Endothelial cell of umbilical vein (primary cell): Measurements from ENCODE around the gene GRAMD4. TPM values are rescaled to one million over a fixed set of nuclear protein-coding genes. Genes with fewer than 3 reads are reported as not detected.

Experiments
- BruUV-seq: library from RNA; stranded (reverse); fragments of 400-500 nt; replicated peaks from 2 replicates; lab custom pipeline; 2021; lab: Mats Ljungman, UMichigan
- CTCF ChIA-PET: fragments of 300-600, 350-600 bp; sonication (Branson Sonifier 250); formaldehyde crosslinking; loops from one replicate; lab custom pipeline; 2021; ENCODE audit warnings: antibody characterized with exemption, inconsistent platforms; lab: Charles Lee
- POLR2A ChIA-PET: fragments of 300-600, 350-600 bp; sonication (Branson Sonifier 250); formaldehyde crosslinking; loops from one replicate; lab custom pipeline; 2021; ENCODE audit warnings: antibody characterized with exemption, inconsistent platforms; lab: Charles Lee
- DNase-seq: peaks from one replicate; pipeline ENCODE4 v3.0.0-alpha.2; 2011; ENCODE audit warnings: low read depth, low spot score
- FAIRE-seq: peaks from 2 replicates; lab custom pipeline; 2011; peaks lifted over from hg19 to GRCh38; lab: Jason Lieb, UNC
- H2AFZ ChIP-seq: 2 replicates; pipeline ENCODE4 v1.6.0; 2012; ENCODE audit warnings: low read depth, low read length, control low read depth, inconsistent platforms
- H3K27ac ChIP-seq: 2 replicates; pipeline ENCODE4 v1.5.1; 2011; ENCODE audit warnings: low read depth, mild to moderate bottlenecking, control low read depth, low read length, moderate library complexity; ENCODE audit not compliant: insufficient read depth
- H3K27me3 ChIP-seq, 2 experiments: 2 replicates each; pipeline versions ENCODE4 v1.6.0 to v1.6.1; 2011; ENCODE audit warnings: low read length in 2 of 2, mixed read lengths in 1 of 2; ENCODE audit not compliant: control insufficient read depth in 2 of 2, insufficient read depth in 2 of 2
- H3K36me3 ChIP-seq, 2 experiments: 2 replicates in 1 of 2; 3 replicates in 1 of 2; pipeline ENCODE4 v1.5.1; 2011; ENCODE audit warnings: low read length in 2 of 2, mild to moderate bottlenecking in 1 of 2, moderate library complexity in 1 of 2; ENCODE audit not compliant: control insufficient read depth in 2 of 2, insufficient read depth in 2 of 2; ENCODE audit errors: extremely low read depth in 1 of 2
- H3K4me1 ChIP-seq: 3 replicates; pipeline ENCODE4 v1.5.1; 2011; ENCODE audit warnings: mild to moderate bottlenecking, low read length; ENCODE audit not compliant: control insufficient read depth, insufficient read depth; ENCODE audit errors: extremely low read depth
- H3K4me2 ChIP-seq: 2 replicates; pipeline ENCODE4 v1.6.1; 2011; ENCODE audit warnings: low read length, control low read depth, mixed read lengths; ENCODE audit not compliant: insufficient read depth
- H3K4me3 ChIP-seq, 3 experiments: fragments of 200-600 bp in 1 of 3; sonication (generic), shearing (Covaris generic) in 1 of 3; replicated peaks in 1 of 3; 2 replicates each; pipeline ENCODE4 v1.5.1; 2011 to 2016; ENCODE audit warnings: control low read depth in 3 of 3, low read length in 3 of 3, mild to moderate bottlenecking in 2 of 3, inconsistent platforms in 1 of 3, low read depth in 1 of 3, moderate library complexity in 1 of 3; ENCODE audit not compliant: insufficient read depth in 1 of 3
- H3K79me2 ChIP-seq: 2 replicates; pipeline ENCODE4 v1.6.0; 2012; ENCODE audit warnings: low read length, inconsistent platforms; ENCODE audit not compliant: control insufficient read depth, insufficient read depth
- H3K9ac ChIP-seq: replicated peaks from 2 replicates; pipeline ENCODE3; 2011; ENCODE audit warnings: low read length, control low read depth; ENCODE audit not compliant: insufficient read depth; ENCODE audit errors: extremely low read depth
- H3K9me1 ChIP-seq: replicated peaks from 3 replicates; pipeline ENCODE4 v1.6.0; 2011; ENCODE audit warnings: mild to moderate bottlenecking, low read length; ENCODE audit not compliant: control insufficient read depth, insufficient read depth; ENCODE audit errors: extremely low read depth
- H3K9me3 ChIP-seq: replicated peaks from 2 replicates; pipeline ENCODE4 v1.5.1; 2012; ENCODE audit warnings: low read length, inconsistent platforms; ENCODE audit not compliant: control insufficient read depth, insufficient read depth
- H4K20me1 ChIP-seq: replicated peaks from 2 replicates; pipeline ENCODE3; 2011; ENCODE audit warnings: mild to moderate bottlenecking, low read length; ENCODE audit not compliant: control insufficient read depth, insufficient read depth; ENCODE audit errors: extremely low read depth
- CTCF ChIP-seq, 2 donors: IDR thresholded peaks; 1 replicate in 1 of 2; 2 replicates in 1 of 2; pipeline ENCODE4 v1.5.1; 2011; ENCODE audit warnings: low read length in 2 of 2, mild to moderate bottlenecking in 2 of 2, moderate library complexity in 2 of 2, control low read depth in 1 of 2, inconsistent platforms in 1 of 2, low read depth in 1 of 2; ENCODE audit not compliant: insufficient read depth in 1 of 2; ENCODE audit errors: extremely low read depth in 1 of 2
- EZH2 ChIP-seq: IDR thresholded peaks from 2 replicates; pipeline ENCODE4 v1.6.1; 2012; ENCODE audit warnings: borderline replicate concordance, low read depth, mild to moderate bottlenecking, moderate library complexity, low read length, inconsistent platforms; ENCODE audit not compliant: severe bottlenecking
- FOS ChIP-seq: IDR thresholded peaks from 2 replicates; pipeline ENCODE4 v1.6.1; 2011; ENCODE audit warnings: mild to moderate bottlenecking, low read length, moderate library complexity, borderline replicate concordance; ENCODE audit not compliant: insufficient read depth
- GATA2 ChIP-seq: IDR thresholded peaks from 2 replicates; pipeline ENCODE4 v1.7.0; 2011; ENCODE audit warnings: low read depth, mild to moderate bottlenecking, moderate library complexity, mixed read lengths, low read length; ENCODE audit not compliant: insufficient read length, insufficient read depth
- JUN ChIP-seq: IDR thresholded peaks from 2 replicates; pipeline ENCODE4 v1.6.1; 2011; ENCODE audit warnings: borderline replicate concordance, low read depth; ENCODE audit not compliant: insufficient read length, insufficient read depth
- POLR2AphosphoS5 ChIP-seq: IDR thresholded peaks from 2 replicates; pipeline ENCODE4 v1.6.1; 2012; ENCODE audit warnings: low read depth, mild to moderate bottlenecking, control low read depth, low read length, moderate library complexity; ENCODE audit not compliant: insufficient read depth
- dilution Hi-C: fragments of 300-500 bp; cut with MboI; formaldehyde crosslinking; loops from one replicate; pipeline ENCODE4 v1.15.0; 2019; ENCODE audit warnings: low sequenced_read_pairs; ENCODE audit not compliant: extremely low pct_ligation_motif_present
- intact Hi-C: fragments of 100-400 bp; cut with micrococcal nuclease; formaldehyde crosslinking; loops from one replicate; pipeline ENCODE4 v1.10.0; 2022
- polyA plus RNA-seq, 4 experiments: library from polyadenylated mRNA; depleted of rRNA in 3 of 4; stranded (reverse) in 3 of 4; unstranded in 1 of 4; fragments of >200 nt; gene quantifications; 2 replicates each; pipeline versions ENCODE4 v1.2.1 to v1.2.3, GENCODE V29; 2011 to 2012; ENCODE audit warnings: missing spikeins in 1 of 4
- total RNA-seq: library from RNA; stranded (reverse); gene quantifications from 2 replicates; pipeline ENCODE4 v1.2.3, GENCODE V29; 2021
- TF ChIP-seq, protein P1 (sequence below): IDR thresholded peaks from 2 replicates; pipeline ENCODE4 v1.6.1; 2011; ENCODE audit not compliant: insufficient read depth, insufficient read length

GRAMD4 gene
- total and polyA plus RNA-seq, 2 donors (not counting 3 experiments of a cell fraction or from before 2014, with no cell fraction given): 5.9 to 14.8 TPM

DNA sequence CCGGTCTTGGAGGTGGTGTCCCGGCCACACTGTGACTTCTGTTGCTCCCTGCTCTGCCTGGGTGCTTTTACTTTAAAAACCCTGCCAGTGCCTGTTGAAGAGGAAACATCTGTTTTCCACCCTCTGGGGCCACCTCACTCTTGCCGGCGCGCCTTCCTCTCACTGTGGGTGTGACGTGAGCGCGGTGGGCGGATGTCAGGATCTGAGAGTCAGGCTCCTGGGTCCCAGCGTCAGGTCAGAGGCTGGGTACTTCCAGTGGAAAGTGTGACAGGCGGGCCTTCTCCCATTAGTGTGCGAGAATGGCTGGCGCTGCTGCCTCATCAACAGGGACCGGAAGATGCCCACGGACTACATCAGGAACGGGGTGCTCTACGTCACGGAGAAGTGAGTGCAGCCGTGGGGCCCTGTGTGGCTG, 54.2 kb downstream of the GRAMD4 start:
- CTCF ChIA-PET: no interaction called here
- H3K36me3 ChIP-seq: no peaks in the 10 kb centered on the region
- no TSS peak for BruUV-seq
- POLR2A ChIA-PET: no interaction called here
- no peak overlapping the region for H3K4me3 ChIP-seq
- TF ChIP-seq, protein P1, sequence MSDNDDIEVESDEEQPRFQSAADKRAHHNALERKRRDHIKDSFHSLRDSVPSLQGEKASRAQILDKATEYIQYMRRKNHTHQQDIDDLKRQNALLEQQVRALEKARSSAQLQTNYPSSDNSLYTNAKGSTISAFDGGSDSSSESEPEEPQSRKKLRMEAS: no peak
- TF ChIP-seq JUN: no peak
- TF ChIP-seq FOS: no peak
- no peak for TF ChIP-seq GATA2
- no peak for TF ChIP-seq EZH2
- no peak for TF ChIP-seq CTCF (IDR thresholded peaks at IDR 0.05; ENCODE audit: extremely low read depth in 1 of 2, insufficient read depth in 1 of 2, low read depth in 1 of 2, low read length in 2 of 2)
- TF ChIP-seq POLR2AphosphoS5: no peak
- DNase-seq: peak; percentile 36
- no peaks in the 10 kb centered on the region for H3K9me3 ChIP-seq
- no peak overlapping the region for H3K27ac ChIP-seq
- no peaks in the 10 kb centered on the region for H3K9me1 ChIP-seq
- H3K9ac ChIP-seq: no peak overlapping the region
- no peaks in the 10 kb centered on the region for H4K20me1 ChIP-seq
- H3K79me2 ChIP-seq: no peaks in the 10 kb centered on the region
- FAIRE-seq: no peak
- no peak overlapping the region for H3K4me2 ChIP-seq
- dilution Hi-C loops: no loop called here
- no peaks in the 10 kb centered on the region for H3K27me3 ChIP-seq
- H3K4me1 ChIP-seq: no peaks in the 10 kb centered on the region
- intact Hi-C loops: no loop called here
- H2AFZ ChIP-seq: no peak overlapping the region
